Vagina (tissue), 2 donors: Measurements from ENCODE around the gene FAM107B. TPM values are rescaled to one million over a fixed set of nuclear protein-coding genes. Genes with fewer than 3 reads are reported as not detected.

Experiments used
- DNase-seq, 2 donors: peaks; one replicate each; pipeline ENCODE4 v3.0.0-alpha.2; 2017; ENCODE audit errors: extremely low spot score in 2 of 2
- H3K27ac ChIP-seq: fragments of 200-600 bp; sonication (generic); one replicate; pipeline ENCODE4 v1.5.1; 2019
- H3K27me3 ChIP-seq: fragments of 200-600 bp; sonication (generic); one replicate; pipeline ENCODE4 v1.5.1; 2019
- H3K36me3 ChIP-seq, 2 donors: fragments of 200-600 bp; sonication (generic); one replicate each; pipeline ENCODE4 v1.5.1; 2017 to 2019
- H3K4me1 ChIP-seq: fragments of 200-600 bp; sonication (generic); one replicate; pipeline ENCODE4 v1.5.1; 2019
- H3K4me3 ChIP-seq, 2 donors: fragments of 200-600 bp; sonication (generic); 1 replicate in 1 of 2; 2 replicates in 1 of 2; pipeline ENCODE4 v1.5.1; 2016 to 2019
- H3K9me3 ChIP-seq: fragments of 200-600 bp; sonication (generic); one replicate; pipeline ENCODE4 v1.5.1; 2019
- POLR2A ChIP-seq, 2 donors: fragments of 450-650 bp; IDR thresholded peaks; one replicate each; pipeline ENCODE4 v1.6.1; 2017; ENCODE audit warnings: antibody characterized with exemption in 2 of 2, mild to moderate bottlenecking in 2 of 2, moderate library complexity in 2 of 2
- POLR2AphosphoS5 ChIP-seq, 2 donors: sonication (generic); formaldehyde crosslinking; IDR thresholded peaks; one replicate each; pipeline ENCODE4 v1.9.0; 2017; ENCODE audit warnings: antibody characterized with exemption in 2 of 2, mild to moderate bottlenecking in 2 of 2, low read depth in 1 of 2; ENCODE audit not compliant: insufficient read depth in 1 of 2
- intact Hi-C: fragments of 100-400 bp; cut with DNase I; formaldehyde crosslinking; loops from one replicate; pipeline ENCODE4 v1.15.1; 2023
- total RNA-seq: library from RNA; depleted of rRNA; stranded (reverse); fragments of >200 nt; gene quantifications from one replicate; pipeline ENCODE4 v1.2.3, GENCODE V29; 2016
- TF ChIP-seq, protein P1 (sequence below), 3 experiments: fragments of 450-650 bp in 2 of 3; fragments of 200-600 bp in 1 of 3; sonication (generic) in 1 of 3; IDR thresholded peaks; one replicate each; pipeline ENCODE4 v1.5.1; 2017 to 2019; ENCODE audit warnings: antibody characterized with exemption in 3 of 3, mild to moderate bottlenecking in 2 of 3, moderate library complexity in 2 of 3

FAM107B gene
- total RNA-seq, 1 donor from 2014 or later: 33.4 TPM

DNA sequence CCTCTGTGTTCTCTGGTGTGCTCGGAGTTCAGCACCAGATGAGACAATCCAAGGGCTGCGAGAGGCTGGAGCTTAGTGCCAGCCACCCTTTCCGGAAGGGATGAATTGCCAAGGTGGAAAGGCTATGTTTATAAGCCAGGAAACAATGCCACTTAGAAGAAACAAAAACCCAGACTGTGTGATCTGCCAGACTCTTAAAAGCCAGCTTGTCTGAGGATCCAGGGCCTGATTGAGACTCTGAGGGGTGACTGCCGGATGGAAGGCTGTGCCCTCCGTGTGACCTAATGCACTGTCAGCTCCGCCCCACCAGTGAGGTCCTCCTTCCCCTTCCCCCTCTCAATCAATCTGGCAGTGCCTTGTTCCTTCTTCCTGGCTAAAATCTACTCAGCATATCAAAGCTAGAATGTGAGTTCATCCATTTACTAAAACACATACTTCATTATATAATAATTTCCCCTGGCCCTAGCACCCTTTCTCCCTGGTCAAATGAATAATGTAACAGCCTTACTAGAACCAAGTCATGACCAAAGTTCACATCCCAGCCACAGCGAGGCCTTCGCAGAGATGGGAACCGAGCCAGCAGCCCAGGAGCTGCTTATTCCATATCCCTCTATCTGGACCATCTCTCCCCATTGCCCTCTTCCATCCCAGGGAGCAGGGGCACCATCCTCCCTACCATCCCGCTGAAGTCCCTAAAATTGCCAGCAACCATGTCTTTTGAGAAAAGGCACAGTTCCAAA, 25.5 kb downstream of the FAM107B start:
- Histone ChIP-seq H3K9me3 (no peaks in the 10 kb centered on the region), H3K27me3 (no peaks in the 10 kb centered on the region), H3K4me1 (peaks cover 48% of the 10 kb centered on the region), H3K4me3 (no peak overlapping the region), H3K27ac (no peak overlapping the region), H3K36me3 (no peaks in the 10 kb centered on the region)
- DNase-seq: no peak
- intact Hi-C loops: no loop called here
- TF ChIP-seq POLR2AphosphoS5 (IDR thresholded peaks at IDR 0.05; ENCODE audit: insufficient read depth in 1 of 2, low read depth in 1 of 2): no peak
- TF ChIP-seq, protein P1, sequence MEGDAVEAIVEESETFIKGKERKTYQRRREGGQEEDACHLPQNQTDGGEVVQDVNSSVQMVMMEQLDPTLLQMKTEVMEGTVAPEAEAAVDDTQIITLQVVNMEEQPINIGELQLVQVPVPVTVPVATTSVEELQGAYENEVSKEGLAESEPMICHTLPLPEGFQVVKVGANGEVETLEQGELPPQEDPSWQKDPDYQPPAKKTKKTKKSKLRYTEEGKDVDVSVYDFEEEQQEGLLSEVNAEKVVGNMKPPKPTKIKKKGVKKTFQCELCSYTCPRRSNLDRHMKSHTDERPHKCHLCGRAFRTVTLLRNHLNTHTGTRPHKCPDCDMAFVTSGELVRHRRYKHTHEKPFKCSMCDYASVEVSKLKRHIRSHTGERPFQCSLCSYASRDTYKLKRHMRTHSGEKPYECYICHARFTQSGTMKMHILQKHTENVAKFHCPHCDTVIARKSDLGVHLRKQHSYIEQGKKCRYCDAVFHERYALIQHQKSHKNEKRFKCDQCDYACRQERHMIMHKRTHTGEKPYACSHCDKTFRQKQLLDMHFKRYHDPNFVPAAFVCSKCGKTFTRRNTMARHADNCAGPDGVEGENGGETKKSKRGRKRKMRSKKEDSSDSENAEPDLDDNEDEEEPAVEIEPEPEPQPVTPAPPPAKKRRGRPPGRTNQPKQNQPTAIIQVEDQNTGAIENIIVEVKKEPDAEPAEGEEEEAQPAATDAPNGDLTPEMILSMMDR (IDR thresholded peaks at IDR 0.05): no peak
- TF ChIP-seq POLR2A (IDR thresholded peaks at IDR 0.05): no peak

DNA sequence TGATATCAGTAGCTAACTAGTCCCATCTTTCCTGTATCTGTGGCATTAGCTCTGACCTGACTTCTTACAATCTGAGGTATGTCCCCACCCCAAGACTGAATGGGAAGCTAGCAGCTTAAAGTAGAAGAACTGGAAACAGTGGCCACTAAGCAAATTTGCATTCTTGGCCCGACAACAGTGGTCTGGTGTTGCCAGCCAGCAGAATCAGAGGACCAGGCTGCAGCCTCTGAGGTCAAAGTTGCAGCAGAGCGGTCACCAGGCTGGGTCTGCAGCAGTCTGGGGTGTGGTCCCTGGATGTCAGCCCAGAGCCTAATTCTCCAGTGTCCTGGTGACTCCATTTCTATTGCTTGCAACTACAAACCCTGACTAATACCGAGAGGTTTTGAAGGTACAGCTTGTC, 26.3 kb downstream of the FAM107B start:
- Histone ChIP-seq H3K27ac (no peak overlapping the region), H3K36me3 (no peaks in the 10 kb centered on the region), H3K4me3 (no peak overlapping the region), H3K4me1 (peaks cover 42% of the 10 kb centered on the region), H3K27me3 (no peaks in the 10 kb centered on the region), H3K9me3 (no peaks in the 10 kb centered on the region)
- no peak for DNase-seq
- TF ChIP-seq, protein P1 (IDR thresholded peaks at IDR 0.05): no peak
- TF ChIP-seq POLR2AphosphoS5 (IDR thresholded peaks at IDR 0.05; ENCODE audit: insufficient read depth in 1 of 2, low read depth in 1 of 2) (no peak), POLR2A (IDR thresholded peaks at IDR 0.05) (no peak)
- intact Hi-C loops: no loop called here

DNA sequence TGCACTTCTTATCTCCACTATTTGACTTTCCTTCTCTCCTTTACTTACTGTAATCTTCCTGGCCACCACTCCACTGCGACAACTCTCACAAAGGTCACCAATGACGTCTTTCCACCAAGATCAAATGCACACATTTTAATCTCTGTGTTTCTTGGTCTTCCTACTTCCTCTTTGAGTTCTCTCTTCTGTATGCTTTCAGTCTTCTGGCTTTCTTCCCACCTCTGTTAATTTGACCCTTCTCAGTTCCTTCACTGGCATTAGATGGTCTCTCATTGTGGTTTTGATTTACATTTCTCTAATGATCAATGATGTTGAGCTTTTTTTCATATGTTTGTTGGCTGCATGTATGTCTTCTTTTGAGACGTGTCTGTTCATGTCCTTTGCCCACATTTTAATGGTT, 31.9 kb downstream of the FAM107B start:
- H3K27me3 ChIP-seq: no peaks in the 10 kb centered on the region
- no peaks in the 10 kb centered on the region for H3K9me3 ChIP-seq
- DNase-seq: no peak
- H3K27ac ChIP-seq: no peak overlapping the region
- H3K4me1 ChIP-seq: peaks cover 3% of the 10 kb centered on the region
- H3K36me3 ChIP-seq: no peaks in the 10 kb centered on the region
- intact Hi-C loops: no loop called here
- TF ChIP-seq, protein P1 (IDR thresholded peaks at IDR 0.05): no peak
- TF ChIP-seq POLR2A (IDR thresholded peaks at IDR 0.05) (no peak), POLR2AphosphoS5 (IDR thresholded peaks at IDR 0.05; ENCODE audit: insufficient read depth in 1 of 2, low read depth in 1 of 2) (no peak)
- no peak overlapping the region for H3K4me3 ChIP-seq

DNA sequence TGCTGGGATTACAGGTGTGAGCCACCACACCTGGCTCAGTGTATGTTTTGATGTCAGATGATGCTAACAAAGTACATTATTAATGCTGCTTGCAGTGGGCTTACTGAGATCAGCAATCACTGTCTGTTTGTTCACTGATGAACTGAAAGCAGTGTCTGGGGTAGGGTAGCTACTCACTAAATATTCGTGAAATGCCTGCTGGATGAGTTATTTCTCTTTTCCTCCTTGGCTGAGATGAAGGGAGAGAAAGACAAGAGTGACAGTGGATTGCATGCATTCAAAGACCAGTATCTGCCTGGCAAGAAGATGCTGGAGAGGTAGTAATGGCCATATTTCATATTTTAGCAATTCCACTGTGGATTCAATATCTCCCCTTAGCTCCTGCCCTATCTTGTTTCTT, 32.3 kb downstream of the FAM107B start:
- peaks cover 7% of the 10 kb centered on the region for H3K4me1 ChIP-seq
- intact Hi-C loops: no loop called here
- H3K36me3 ChIP-seq: no peaks in the 10 kb centered on the region
- no peak for DNase-seq
- H3K27ac ChIP-seq: no peak overlapping the region
- no peaks in the 10 kb centered on the region for H3K27me3 ChIP-seq
- TF ChIP-seq, protein P1 (IDR thresholded peaks at IDR 0.05): no peak
- TF ChIP-seq POLR2AphosphoS5 (IDR thresholded peaks at IDR 0.05; ENCODE audit: insufficient read depth in 1 of 2, low read depth in 1 of 2) (no peak), POLR2A (IDR thresholded peaks at IDR 0.05) (no peak)
- no peaks in the 10 kb centered on the region for H3K9me3 ChIP-seq
- H3K4me3 ChIP-seq: no peak overlapping the region

DNA sequence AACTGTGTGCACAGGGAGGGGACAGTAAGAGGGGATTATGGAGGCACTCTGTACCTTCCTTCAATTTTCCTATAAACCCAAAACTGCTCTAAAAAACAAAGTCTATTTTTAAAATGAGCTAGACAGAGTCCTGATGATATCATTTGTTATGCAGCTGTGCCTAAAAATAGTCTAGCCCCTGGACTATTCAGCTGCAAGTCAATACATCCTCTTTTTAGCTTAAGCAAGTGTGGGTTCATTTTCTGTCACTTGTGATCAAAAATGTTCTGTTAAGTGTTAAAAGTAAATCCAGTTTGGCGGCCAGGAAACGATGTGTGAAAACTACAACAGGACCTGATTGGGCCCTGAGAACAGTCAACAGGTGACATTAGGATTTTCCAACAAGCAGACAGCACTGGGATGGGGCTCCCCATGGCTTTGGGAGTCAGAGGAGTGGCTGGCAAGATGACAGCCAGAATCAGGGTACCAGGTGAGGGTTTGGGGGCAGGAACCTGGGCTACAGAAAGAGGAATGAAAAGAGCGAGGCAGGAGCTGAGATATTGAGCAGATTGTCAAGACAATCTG, 33.9 kb downstream of the FAM107B start:
- Histone ChIP-seq H3K4me3 (no peak overlapping the region), H3K9me3 (no peaks in the 10 kb centered on the region), H3K27me3 (no peaks in the 10 kb centered on the region), H3K27ac (peak overlapping the region; percentile 63), H3K4me1 (peaks cover 13% of the 10 kb centered on the region), H3K36me3 (no peaks in the 10 kb centered on the region)
- TF ChIP-seq, protein P1 (IDR thresholded peaks at IDR 0.05): no peak
- TF ChIP-seq POLR2AphosphoS5 (IDR thresholded peaks at IDR 0.05; ENCODE audit: insufficient read depth in 1 of 2, low read depth in 1 of 2) (no peak), POLR2A (IDR thresholded peaks at IDR 0.05) (no peak)
- DNase-seq: no peak
- intact Hi-C loops: no loop called here
